NCI-H2107 (cell line): ENCODE measurements around the gene MDH1B.
"Not testable (repeated sequence)": the region's sequence is repeated elsewhere in the genome, so short reads cannot be mapped to it uniquely, and the experiment has no call there.

ENCODE experiments used
- DNase-seq: peaks from one replicate; lab custom pipeline; 2025; lab: John Stamatoyannopoulos, UW

The MDH1B gene

GRCh38 chr2:206766057-206766930 lies 1.2 kb upstream of the MDH1B start:
- DNase-seq = no peak

DNA sequence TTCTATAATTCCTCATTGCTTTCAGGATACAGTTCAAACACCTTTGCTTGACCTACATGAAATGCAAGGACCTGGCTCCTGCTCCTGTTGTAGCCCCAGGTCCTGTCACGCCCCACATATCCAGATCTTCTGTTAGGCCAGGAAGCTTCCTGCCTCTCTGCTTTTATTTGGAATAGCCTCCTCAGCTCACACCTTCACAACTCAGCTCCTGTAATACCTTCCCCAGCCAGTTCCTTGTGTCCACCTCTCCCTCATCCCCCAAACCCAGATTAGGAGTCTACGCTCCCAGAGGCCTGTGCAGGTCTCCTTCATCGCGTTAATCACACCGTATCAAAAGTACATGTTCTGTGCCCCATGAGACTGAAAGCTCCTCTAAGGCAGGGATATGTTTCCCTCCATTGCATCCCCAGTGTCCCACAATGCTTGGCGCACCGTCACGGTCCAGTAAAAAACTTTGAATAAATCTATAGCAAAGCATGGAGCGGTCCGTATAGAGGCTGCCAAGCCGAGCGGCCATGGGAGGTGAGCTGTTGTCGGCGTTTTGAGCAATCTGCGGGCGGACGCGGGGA lies 371 bp downstream of the MDH1B start:
- no peak for DNase-seq

DNA sequence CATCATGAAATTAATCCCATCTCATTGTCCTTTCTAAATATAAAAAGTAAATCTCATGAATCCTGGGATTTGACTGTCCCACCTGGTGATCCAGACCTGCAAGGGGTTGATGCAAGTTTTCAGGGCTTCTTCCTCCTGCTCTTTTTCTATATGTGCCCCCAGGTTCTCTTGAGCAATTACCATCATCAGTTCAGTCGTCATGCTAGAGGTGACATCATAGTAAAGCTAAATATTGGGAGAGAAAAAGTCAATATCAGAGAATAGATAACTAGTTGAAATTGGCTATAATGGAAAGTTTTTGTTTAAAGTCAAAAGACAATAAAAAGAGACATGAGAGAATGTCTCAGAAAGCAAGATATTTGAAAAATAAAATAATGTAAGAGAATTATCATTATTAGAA lies 8.3 kb downstream of the MDH1B start:
- no peak for DNase-seq

- DNase-seq = no peak
Observed at GRCh38 chr2:206740800-206741199, 24.3 kb downstream of the MDH1B start.

DNA sequence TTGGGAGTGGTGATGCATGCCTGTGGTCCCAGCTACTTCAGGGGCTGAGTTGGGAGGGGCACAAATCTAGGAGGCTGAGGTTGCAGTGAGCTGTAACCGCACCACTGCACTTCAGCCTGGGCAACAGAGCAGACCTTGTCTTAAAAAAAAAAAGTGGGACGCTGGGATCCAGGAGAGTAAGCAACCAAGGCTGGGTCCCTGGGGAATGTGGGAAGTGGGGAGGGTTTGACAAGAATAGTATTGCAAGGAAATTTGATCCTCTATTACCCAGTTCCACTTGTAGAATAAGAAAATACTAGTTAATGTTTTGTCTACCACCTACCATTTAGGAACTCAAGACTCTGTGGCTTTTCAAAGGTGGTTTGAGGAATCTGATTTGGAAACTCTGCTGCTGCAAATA lies 25.9 kb downstream of the MDH1B start:
- peak; percentile 7 for DNase-seq

DNA sequence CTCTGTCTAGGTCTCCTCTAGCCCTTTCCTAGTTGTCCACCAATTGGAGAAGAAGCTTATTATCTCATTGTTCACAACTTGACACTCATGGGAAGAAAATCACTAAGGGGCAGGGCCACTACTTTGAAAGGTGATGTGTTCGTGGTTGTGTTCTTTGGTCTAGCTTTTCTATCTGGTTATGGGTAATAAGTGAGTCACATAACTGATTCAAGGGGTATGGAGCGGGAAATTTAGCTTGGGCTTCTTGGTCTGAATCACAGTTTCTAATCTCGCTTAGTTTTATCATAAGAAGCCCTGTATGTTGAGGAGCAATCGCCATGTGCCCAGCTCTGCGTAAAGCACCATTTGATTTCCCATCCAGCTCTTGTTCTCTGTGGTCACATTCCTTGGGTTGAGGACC lies 28.2 kb downstream of the MDH1B start:
- no peak for DNase-seq

DNA sequence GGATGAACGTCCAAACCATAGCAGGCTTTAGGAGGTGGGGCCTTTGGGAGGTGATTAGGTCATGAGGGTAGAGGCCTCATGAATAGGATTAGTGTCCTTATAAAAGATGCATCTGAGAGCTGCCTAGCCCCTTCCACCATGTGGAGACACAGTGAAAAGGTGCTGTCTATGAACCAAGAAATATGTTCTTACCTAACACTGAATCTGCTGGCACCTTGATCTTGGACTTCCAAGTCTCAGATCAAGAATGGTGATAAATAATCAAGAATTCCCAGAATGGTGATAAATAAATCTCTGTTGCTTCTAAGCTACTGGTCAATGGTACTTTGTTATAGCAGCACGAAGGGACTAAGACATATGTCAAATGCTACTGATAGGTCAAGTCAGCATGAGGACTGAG lies 31.8 kb downstream of the MDH1B start:
- no peak for DNase-seq

DNA sequence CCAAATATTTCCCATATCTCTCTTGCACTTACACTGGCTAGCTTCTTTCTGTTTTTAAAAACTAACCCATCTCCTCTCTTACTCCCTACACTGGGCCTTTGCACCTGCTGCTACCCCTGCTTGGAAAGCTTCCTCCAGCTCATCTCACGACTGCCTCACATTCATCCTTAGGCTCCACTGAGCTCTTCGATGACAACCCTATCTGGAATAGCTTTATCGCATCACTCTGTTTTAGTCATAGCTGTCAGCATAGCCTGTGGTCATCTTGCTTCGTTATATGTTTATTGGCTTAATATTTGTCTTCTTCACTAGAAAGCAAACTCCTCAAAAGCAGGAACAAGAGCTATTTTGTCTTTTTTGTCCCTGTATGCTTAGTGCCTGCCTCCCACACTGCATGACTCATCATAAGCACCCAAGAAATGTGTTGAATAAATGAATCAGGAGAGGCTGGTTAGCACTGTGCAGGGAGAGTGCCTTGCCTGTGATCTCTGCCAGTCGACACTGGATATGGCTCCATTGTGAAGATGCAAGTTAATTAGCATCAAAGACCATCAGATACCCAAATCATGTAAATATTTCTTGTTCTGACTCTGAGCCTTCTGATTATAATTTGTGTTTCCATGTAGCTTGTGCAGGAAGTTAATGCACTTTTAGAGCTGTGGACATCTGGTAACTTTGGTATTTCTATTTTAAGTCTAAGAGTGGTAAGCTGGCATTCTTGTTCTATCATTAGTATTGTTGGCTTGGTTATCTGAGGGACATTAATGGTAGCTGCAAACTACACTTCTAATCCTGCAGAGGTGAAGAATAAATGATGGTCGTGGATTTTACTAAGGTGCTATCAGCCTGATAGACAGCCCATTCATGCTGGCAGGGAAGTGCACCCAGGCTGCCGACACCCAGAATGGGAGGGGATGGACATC lies 36.6 kb downstream of the MDH1B start:
- DNase-seq = no peak

DNA sequence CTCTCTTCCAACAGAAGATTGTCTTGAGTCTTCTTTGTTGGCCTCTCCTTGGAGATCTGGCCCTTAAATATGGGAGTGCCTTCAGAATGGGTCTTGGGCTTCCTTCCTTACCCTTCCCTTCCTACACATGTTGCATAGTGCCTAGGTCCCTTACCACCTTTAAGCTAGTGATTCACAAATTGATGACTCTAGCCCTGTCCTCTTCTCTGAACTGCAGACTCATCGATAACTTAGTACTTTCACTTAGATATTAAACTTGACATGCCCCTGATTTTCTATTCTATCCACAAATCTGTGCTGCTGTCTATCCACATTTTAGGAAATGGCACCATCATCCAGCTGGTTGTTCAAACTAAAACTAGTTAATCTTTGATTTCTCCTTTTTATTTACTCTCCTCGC lies 37.8 kb downstream of the MDH1B start:
- DNase-seq = no peak

GRCh38 chr2:206723288-206723687 lies 41.8 kb downstream of the MDH1B start:
- DNase-seq = no peak

GRCh38 chr2:206721256-206721920 lies 43.7 kb downstream of the MDH1B start:
- DNase-seq = no peak

GRCh38 chr2:206718296-206718695 lies 46.8 kb downstream of the MDH1B start, which contains the start of gene DYTN:
TSS of gene DYTN (minus strand) at chr2:206718396. CDS start at chr2:206718279, 117 bp downstream.
- DNase-seq = no peak

DNA sequence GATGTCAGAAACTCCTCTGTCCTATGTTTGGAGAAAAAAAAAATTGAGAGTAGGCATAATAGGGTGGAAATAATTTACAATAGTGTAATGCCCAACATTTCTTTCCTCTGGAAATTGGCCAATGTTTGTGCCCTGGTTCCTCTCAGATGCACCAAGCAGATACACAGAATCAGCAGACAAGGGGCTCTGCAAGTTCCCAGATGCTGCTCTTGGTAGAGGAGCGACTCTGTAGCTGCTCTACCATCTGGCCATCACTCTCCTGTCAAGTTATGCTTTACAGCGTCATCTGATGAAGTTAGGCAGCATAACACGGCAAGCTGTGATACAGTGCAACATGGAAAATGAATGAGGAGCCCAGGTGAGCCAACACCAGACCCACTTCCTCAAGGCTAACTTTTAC lies 48.5 kb downstream of the MDH1B start:
- DNase-seq = no peak

DNA sequence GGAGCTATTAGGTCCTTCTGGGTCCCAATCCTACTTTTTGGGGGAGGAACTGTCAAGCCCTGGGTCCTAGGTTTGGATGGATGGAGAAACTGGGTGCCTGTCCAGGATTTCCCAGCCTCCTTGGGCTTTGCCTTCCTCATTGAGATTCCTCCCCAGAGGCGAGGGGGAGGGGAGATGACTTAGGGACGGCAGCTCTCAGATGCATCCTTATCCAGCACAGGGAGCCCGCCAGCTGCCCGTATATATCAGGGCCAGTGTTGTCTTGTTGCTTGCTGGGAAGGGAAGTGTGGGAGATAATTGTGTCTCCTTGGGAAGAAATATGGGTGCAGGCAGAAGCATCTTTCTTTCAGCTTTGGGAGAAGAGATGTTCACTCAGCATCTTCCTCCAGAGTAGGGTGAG lies 49.9 kb downstream of the MDH1B start:
- DNase-seq = not testable (repeated sequence)

DNA sequence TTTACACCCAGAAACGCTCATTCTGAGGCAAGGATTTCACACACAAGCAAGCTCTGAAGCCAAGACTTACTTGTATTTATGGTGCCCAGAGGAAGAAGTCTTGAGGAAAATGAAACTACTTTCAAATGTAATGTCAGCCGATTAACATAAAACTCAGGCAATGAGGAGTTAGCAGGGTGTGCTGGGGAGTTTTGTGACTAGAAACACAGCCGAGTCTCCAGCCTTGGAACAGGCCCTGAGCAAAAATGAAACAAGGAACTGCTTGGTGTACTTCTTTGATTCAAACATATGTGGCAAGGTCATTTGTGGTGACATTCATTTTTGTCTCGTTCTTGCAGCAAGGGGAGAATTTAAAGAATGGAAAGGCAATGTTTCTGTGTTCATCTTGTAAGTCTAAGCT lies 51.4 kb downstream of the MDH1B start:
- no peak for DNase-seq

DNA sequence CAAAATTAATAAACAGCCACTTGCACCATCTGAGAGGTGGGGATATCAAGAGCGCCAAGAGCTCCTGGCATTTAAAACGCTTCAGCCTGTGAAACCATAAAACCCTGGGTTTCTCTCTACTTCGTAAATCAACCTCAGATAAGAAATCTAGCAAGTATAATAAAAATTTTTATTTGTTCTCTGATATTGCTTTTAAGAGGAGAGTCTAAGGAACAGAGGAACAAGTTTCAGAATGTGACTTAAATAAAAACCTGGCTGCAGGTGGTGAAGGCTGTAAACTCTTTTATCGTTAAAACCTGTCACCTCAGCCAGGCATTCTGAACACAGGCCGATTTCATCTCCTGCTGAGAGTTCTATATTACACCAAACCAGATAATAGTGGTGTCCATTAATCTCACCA lies 56.8 kb downstream of the MDH1B start:
- no peak for DNase-seq

DNA sequence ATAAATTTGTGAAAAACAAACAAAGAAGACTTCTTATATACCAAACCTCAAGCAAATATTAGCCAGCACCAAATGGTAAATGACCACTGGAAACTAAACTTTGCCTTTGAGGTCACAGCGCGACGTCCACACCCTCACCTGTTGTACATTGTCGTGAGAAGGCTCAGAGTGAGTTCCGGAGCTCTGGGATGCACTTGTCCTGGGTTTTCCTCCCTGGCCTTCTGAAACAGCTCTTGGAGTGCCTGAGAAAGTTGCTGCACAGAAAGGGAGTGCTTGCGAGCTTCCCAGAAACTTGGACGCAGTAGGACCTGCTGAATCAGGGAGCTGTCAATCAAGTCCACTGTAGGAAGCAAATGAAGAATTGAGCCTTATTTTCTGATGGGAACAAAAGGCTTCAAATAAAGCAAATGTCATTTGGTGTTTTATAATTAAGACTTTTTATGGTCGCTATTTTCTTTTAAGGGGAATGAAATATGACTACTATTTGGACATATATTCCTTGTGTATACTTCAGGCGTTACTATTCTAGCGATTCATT lies 57.9 kb downstream of the MDH1B start:
- DNase-seq = no peak

- DNase-seq = no peak
Observed at GRCh38 chr2:206701952-206702605, 63.0 kb downstream of the MDH1B start.

GRCh38 chr2:206700156-206700555 lies 65.0 kb downstream of the MDH1B start:
- no peak for DNase-seq

DNA sequence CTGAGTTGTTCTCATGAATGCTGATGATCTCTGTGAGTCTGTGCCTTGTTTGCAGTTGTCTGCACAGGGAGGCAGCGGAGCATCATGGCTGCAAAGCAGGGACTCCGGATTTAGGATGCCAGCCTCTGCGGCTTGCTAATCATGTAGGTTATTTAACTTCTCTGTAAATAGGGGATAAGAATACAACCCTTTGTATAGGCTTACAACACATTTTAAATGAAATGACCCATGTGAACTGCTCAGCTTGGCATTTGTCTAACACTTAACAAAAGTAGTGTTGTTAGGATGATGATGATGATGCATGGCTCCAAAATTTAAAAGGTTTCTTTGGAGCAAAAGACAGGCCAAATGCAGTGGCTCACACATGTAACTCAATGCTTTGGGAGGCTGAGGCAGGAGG lies 66.3 kb downstream of the MDH1B start:
- DNase-seq = no peak

DNA sequence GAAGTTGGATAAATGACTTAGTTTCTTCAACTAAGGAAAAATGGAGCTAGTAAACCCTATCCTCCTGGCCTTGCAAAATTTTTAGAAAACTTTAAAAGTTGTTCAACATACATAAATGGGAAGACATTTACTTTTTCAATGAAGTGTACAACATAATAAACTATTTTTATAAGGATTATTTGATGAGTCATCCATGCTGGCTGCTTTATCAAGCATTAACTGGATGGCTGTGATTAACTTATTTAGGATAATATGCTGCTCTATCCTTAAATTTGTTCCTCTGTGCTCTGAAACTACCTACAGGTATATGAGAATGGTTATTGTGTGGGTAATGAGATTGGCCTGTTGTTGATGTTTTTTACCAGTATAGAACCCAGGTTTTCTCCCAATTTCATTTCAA lies 68.2 kb downstream of the MDH1B start:
- no peak for DNase-seq
